Measurements from ENCODE around the gene KDM4B.
A peak's percentile ranks its signal among the peaks of the same experiment; 100 is the strongest.
"Not testable (repeated sequence)": the region's sequence is repeated elsewhere in the genome, so short reads cannot be mapped to it uniquely, and the experiment has no call there.

KDM4B gene

GRCh38 chr19:4969292-4969771 is 419 bp downstream of the KDM4B start:
- DNase-seq: no peak

GRCh38 chr19:4969772-4970531 is 1.0 kb downstream of the KDM4B start:
- DNase-seq: peak; percentile 57 to 71

- DNase-seq: no peak
These were observed 1.9 kb downstream of the KDM4B start for GRCh38 chr19:4970558-4971423.

- no peak for DNase-seq
These were observed 2.5 kb downstream of the KDM4B start for GRCh38 chr19:4971424-4971793.

- no peak for DNase-seq
These were observed 3.0 kb downstream of the KDM4B start for GRCh38 chr19:4971816-4972495.

GRCh38 chr19:4972509-4973230 is 3.8 kb downstream of the KDM4B start:
- DNase-seq: no peak

- peak; percentile 58 to 68 for DNase-seq
These were observed 6.1 kb downstream of the KDM4B start for GRCh38 chr19:4974880-4975469.

- DNase-seq: not testable (repeated sequence)
These were observed 6.7 kb downstream of the KDM4B start for GRCh38 chr19:4975601-4976000.

GRCh38 chr19:4976401-4977298 is 7.7 kb downstream of the KDM4B start:
- DNase-seq: peak; percentile 93 to 94

- no peak for DNase-seq
These were observed 8.6 kb downstream of the KDM4B start for GRCh38 chr19:4977299-4978174.

GRCh38 chr19:4979211-4979807 is 10.4 kb downstream of the KDM4B start:
- peak; percentile 38 to 43 for DNase-seq

- no peak for DNase-seq
These were observed 11.2 kb downstream of the KDM4B start for GRCh38 chr19:4980067-4980466.

- DNase-seq: no peak
These were observed 12.1 kb downstream of the KDM4B start for GRCh38 chr19:4980838-4981680.

- no peak for DNase-seq
These were observed 12.7 kb downstream of the KDM4B start for GRCh38 chr19:4981681-4981958.

- DNase-seq: no peak
These were observed 14.6 kb downstream of the KDM4B start for GRCh38 chr19:4983346-4984105.

- no peak for DNase-seq
These were observed 15.1 kb downstream of the KDM4B start for GRCh38 chr19:4984106-4984380.

GRCh38 chr19:4984438-4984990 is 15.6 kb downstream of the KDM4B start:
- no peak for DNase-seq

- no peak for DNase-seq
These were observed 16.7 kb downstream of the KDM4B start for GRCh38 chr19:4985551-4985991.
